Gastroesophageal sphincter (tissue), 2 donors: ENCODE measurements around the gene SH3RF3.

Source experiments
- POLR2A ChIP-seq, 2 donors: fragments of 450-650 bp; IDR thresholded peaks; one replicate each; pipeline ENCODE4 v1.6.1; 2017; ENCODE audit warnings: antibody characterized with exemption in 2 of 2, mild to moderate bottlenecking in 2 of 2, moderate library complexity in 1 of 2
- POLR2AphosphoS5 ChIP-seq: sonication (generic); formaldehyde crosslinking; IDR thresholded peaks from one replicate; pipeline ENCODE4 v1.6.1; 2017; ENCODE audit warnings: antibody characterized with exemption

- TF ChIP-seq POLR2A (IDR thresholded peaks at IDR 0.05) = no peak
- TF ChIP-seq POLR2AphosphoS5 = no peak
These were observed 2.8 kb downstream of the SH3RF3 start for GRCh38 chr2:109131777-109132176.
